KOPT-K1 (cell line): ENCODE measurements around the gene ADCY2.

Source experiments
- H3K27ac ChIP-seq: fragments of 200-600 bp; sonication (generic); 2 replicates; pipeline ENCODE4 v1.5.1; 2016; ENCODE audit warnings: antibody characterized with exemption, mild to moderate bottlenecking, low read depth, low read length; ENCODE audit not compliant: poor library complexity, severe bottlenecking
- H3K36me3 ChIP-seq: fragments of 200-600 bp; sonication (generic); 2 replicates; pipeline ENCODE4 v1.5.1; 2017; ENCODE audit warnings: antibody characterized with exemption, mild to moderate bottlenecking, low read length, moderate library complexity; ENCODE audit not compliant: insufficient read depth
- H3K9me3 ChIP-seq: fragments of 200-600 bp; sonication (generic); 2 replicates; pipeline ENCODE4 v1.5.1; 2017; ENCODE audit warnings: antibody characterized with exemption, low read length, mild to moderate bottlenecking; ENCODE audit not compliant: insufficient read depth, poor library complexity, severe bottlenecking

Gene ADCY2

GRCh38 chr5:7813007-7813406, 417.1 kb downstream of the ADCY2 start:
- no peaks in the 10 kb centered on the region for H3K36me3 ChIP-seq
- no peak overlapping the region for H3K27ac ChIP-seq
- no peaks in the 10 kb centered on the region for H3K9me3 ChIP-seq

DNA sequence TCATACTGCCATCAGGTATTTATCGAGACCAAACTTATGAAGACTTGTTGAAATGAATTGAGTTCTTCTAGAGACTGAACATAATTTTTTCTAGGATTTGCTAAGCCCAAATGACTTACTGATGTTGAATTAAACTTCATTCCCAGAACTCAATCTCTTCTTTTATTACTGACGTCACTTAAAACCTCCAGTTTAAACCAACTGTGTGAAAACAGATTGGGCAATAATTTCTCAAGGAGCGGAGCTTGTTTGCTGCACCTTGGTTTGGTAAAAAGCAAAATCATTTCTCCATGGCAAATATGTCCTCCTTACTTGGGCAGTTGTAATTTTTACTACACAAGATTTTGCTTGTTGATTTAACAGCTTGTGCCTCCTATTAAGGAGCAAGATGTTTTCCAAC, 417.6 kb downstream of the ADCY2 start:
- H3K9me3 ChIP-seq = no peaks in the 10 kb centered on the region
- no peaks in the 10 kb centered on the region for H3K36me3 ChIP-seq
- no peak overlapping the region for H3K27ac ChIP-seq

DNA sequence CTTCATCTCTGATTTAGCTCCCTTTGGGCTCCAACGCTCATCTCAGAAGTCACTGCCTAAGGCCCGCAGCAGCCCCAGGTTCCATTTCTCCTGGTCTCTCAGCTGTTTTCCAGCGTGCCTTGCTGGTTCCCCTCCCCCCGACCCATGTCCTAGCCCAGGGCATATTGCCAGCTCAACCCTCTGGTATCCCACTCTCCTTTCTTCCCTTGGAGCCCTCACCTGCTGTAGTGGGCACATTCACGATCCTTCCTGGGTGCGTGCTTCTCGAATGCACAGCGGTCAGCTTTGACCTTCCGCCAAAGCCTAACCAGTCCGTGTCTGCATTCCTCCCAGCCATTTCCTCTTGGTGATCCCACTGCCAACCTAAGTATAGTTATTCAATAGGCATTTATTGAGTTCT, 418.9 kb downstream of the ADCY2 start:
- Histone ChIP-seq H3K27ac (no peak overlapping the region), H3K9me3 (no peaks in the 10 kb centered on the region), H3K36me3 (no peaks in the 10 kb centered on the region)

GRCh38 chr5:7815892-7816534, 420.1 kb downstream of the ADCY2 start:
- Histone ChIP-seq H3K36me3 (no peaks in the 10 kb centered on the region), H3K9me3 (no peaks in the 10 kb centered on the region), H3K27ac (no peak overlapping the region)

- Histone ChIP-seq H3K9me3 (no peaks in the 10 kb centered on the region), H3K27ac (no peak overlapping the region)
Observed at GRCh38 chr5:7816535-7816901, 420.6 kb downstream of the ADCY2 start.

GRCh38 chr5:7822449-7822848, 426.5 kb downstream of the ADCY2 start:
- Histone ChIP-seq H3K36me3 (no peaks in the 10 kb centered on the region), H3K9me3 (no peaks in the 10 kb centered on the region), H3K27ac (no peak overlapping the region)

More at GRCh38 chr5:7816535-7816901, 420.6 kb downstream of the ADCY2 start:
- H3K36me3 ChIP-seq = no peaks in the 10 kb centered on the region

DNA sequence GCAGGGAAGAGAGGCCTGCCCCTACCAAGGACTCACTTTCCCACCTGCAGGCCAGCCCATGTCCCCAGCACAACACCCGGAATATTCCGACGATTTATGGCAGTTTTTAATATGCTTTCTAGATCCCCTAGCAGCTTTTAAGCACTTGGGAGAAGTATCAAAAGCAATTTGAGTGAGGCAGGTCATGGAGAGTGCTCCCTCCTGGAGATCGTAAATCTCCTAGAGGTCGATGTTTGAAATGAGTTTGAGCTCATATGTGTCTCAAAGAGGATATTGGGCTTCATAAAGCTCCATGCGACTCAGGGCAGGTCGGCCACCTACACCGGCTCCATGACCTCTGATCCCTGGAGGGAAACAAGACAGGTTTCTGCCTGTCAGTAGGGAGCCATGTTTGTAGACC, 427.7 kb downstream of the ADCY2 start:
- Histone ChIP-seq H3K36me3 (no peaks in the 10 kb centered on the region), H3K27ac (no peak overlapping the region), H3K9me3 (no peaks in the 10 kb centered on the region)

DNA sequence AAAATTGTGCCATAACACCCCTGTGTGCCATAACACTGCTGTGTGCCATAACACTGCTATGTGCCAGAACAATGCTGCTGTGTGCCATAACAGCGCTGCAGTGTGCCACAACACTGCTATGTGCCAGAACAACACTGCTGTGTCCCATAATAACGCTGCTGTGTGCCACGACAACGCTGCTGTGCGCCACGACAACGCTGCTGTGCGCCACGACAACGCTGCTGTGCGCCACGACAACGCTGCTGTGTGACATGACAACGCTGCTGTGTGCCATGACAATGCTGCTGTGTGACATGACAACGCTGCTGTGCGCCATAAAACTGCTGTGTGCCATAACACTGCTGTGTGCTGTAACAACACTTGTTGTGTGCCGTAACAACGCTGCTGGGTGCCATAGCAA, 429.1 kb downstream of the ADCY2 start:
- no peaks in the 10 kb centered on the region for H3K36me3 ChIP-seq
- no peak overlapping the region for H3K27ac ChIP-seq
- H3K9me3 ChIP-seq = no peaks in the 10 kb centered on the region

GRCh38 chr5:7825630-7826029, 429.7 kb downstream of the ADCY2 start:
- Histone ChIP-seq H3K27ac (no peak overlapping the region), H3K36me3 (no peaks in the 10 kb centered on the region), H3K9me3 (no peaks in the 10 kb centered on the region)

- Histone ChIP-seq H3K27ac (no peak overlapping the region), H3K36me3 (no peaks in the 10 kb centered on the region), H3K9me3 (no peaks in the 10 kb centered on the region)
Observed at GRCh38 chr5:7827610-7828009, 431.7 kb downstream of the ADCY2 start.

- no peaks in the 10 kb centered on the region for H3K9me3 ChIP-seq
- H3K36me3 ChIP-seq = no peaks in the 10 kb centered on the region
- H3K27ac ChIP-seq = no peak overlapping the region
Observed at GRCh38 chr5:7828269-7828668, 432.3 kb downstream of the ADCY2 start.

DNA sequence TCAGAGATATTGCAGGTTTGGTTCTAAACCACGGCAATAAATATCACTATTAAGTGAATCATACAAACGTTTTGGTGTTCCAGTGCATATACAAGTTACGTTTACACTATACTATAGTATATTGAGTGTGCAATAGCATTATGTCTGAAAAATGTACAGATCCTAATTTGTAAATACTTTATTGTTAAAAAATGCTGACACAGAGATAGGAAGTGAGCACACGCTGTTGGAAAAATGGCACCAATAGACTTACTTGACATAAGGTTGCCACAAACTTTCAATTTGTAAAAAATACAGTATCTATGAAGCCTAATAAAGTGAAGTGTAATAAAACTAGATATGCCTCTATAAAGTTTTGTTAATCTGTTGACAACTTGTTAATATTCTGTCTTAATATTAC, 439.0 kb downstream of the ADCY2 start:
- Histone ChIP-seq H3K27ac (no peak overlapping the region), H3K36me3 (no peaks in the 10 kb centered on the region), H3K9me3 (no peaks in the 10 kb centered on the region)

DNA sequence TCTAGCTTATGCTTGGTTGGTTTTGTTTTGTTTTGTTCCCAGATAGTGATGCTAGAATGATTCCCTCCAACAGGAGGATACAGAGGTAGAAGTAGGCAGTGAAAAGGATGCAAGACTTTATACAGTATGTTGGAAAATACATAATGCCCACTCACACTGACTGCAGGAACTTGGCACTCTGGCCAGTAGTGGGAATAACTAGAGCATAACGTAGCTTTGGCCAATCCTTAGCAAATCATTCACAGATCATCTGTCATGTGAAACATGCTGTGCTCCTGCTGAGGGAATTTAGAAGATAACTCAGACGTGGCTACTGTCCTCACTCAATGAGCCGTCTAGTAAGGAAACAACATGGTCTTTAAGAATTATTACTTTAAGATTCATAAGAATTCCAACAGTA, 441.5 kb downstream of the ADCY2 start:
- Histone ChIP-seq H3K27ac (no peak overlapping the region), H3K9me3 (no peaks in the 10 kb centered on the region)

DNA sequence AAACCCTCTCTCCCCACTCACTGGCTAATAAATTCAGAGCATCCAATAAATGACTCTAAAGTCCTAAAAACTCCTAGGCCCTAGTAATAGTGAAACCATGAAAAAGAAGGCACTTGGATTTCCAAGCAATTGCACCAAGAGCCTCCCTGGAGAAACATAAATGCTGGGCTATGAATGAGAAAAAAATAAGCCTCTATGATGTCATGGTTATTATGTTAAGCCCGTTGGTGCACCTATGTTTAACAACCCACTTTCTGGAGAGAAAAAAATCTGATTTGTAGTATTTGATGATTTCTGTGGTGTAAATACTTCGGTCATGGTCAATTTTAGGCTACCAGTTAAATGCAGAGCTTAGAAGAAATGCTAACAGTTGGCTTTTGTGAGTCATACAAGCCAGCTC, 446.6 kb downstream of the ADCY2 start:
- Histone ChIP-seq H3K27ac (no peak overlapping the region), H3K36me3 (no peaks in the 10 kb centered on the region), H3K9me3 (no peaks in the 10 kb centered on the region)

More for the DNA sequence above, 441.5 kb downstream of the ADCY2 start:
- H3K36me3 ChIP-seq = no peaks in the 10 kb centered on the region

DNA sequence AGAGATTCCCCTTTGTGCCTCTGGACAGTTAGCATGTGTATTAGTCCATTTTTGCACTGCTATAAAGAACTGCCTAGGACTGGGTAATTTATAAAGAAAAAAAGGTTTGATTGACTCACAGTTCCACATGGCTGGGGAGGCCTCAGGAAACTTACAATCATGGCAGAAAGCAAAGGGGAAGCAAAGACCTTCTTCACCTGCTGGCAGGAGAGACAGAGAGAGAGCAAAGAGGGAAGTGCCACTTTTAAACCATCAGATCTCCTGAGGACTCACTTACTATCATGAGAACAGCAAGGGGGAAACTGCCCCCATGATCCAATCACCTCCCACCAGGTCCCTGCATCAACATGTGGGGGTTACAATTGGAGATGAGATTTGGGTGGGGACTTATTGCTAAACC, 449.0 kb downstream of the ADCY2 start:
- Histone ChIP-seq H3K9me3 (peaks cover under 1% of the 10 kb centered on the region), H3K27ac (no peak overlapping the region), H3K36me3 (no peaks in the 10 kb centered on the region)

- no peaks in the 10 kb centered on the region for H3K36me3 ChIP-seq
- no peak overlapping the region for H3K27ac ChIP-seq
- H3K9me3 ChIP-seq = peaks cover 5% of the 10 kb centered on the region
Observed at GRCh38 chr5:7845557-7845956, 449.6 kb downstream of the ADCY2 start.
